Neuron (in vitro differentiated cells): Measurements from ENCODE around the gene CTNNA3.

Source experiments
- H2AFZ ChIP-seq: one replicate; pipeline ENCODE4 v1.6.1; 2013; ENCODE audit warnings: low read depth, mild to moderate bottlenecking, inconsistent platforms, low read length, moderate library complexity
- H3K27me3 ChIP-seq: one replicate; pipeline ENCODE4 v1.6.1; 2013; ENCODE audit warnings: low read length; ENCODE audit not compliant: insufficient read depth
- H3K36me3 ChIP-seq: one replicate; pipeline ENCODE4 v1.6.1; 2013; ENCODE audit warnings: low read length; ENCODE audit not compliant: insufficient read depth
- H3K4me1 ChIP-seq: one replicate; pipeline ENCODE4 v1.6.1; 2013; ENCODE audit warnings: low read length; ENCODE audit not compliant: insufficient read depth
- H3K4me3 ChIP-seq: 2 replicates; pipeline ENCODE4 v1.5.1; 2013; ENCODE audit warnings: mild to moderate bottlenecking, low read length, moderate library complexity
- H3K9me3 ChIP-seq: one replicate; pipeline ENCODE4 v1.6.1; 2013; ENCODE audit warnings: low read length

The CTNNA3 gene

DNA sequence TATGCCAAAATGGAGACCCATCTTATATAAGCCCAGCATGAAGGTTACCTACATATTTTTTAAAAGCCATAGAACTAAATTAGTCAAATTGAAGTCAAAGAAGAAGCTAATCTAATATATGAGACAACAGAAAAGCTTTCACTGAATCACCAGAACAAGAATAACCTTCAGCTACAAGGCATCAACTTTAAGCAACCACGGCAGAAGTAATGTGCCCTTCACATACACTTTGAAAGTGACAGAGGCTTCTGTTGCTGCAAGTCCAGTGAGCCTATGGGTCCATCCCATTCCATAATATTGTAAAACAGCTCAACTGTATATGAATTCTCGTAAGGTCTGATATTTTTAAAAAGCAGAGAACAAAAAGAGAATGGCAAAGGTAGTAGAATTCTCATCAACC is 36.5 kb downstream of the CTNNA3 start:
- H3K27me3 ChIP-seq = no peaks in the 10 kb centered on the region
- H3K36me3 ChIP-seq = no peaks in the 10 kb centered on the region
- peaks cover 2% of the 10 kb centered on the region for H3K4me1 ChIP-seq
- no peaks in the 10 kb centered on the region for H3K9me3 ChIP-seq
- no peak overlapping the region for H3K4me3 ChIP-seq
- H2AFZ ChIP-seq = no peak overlapping the region

DNA sequence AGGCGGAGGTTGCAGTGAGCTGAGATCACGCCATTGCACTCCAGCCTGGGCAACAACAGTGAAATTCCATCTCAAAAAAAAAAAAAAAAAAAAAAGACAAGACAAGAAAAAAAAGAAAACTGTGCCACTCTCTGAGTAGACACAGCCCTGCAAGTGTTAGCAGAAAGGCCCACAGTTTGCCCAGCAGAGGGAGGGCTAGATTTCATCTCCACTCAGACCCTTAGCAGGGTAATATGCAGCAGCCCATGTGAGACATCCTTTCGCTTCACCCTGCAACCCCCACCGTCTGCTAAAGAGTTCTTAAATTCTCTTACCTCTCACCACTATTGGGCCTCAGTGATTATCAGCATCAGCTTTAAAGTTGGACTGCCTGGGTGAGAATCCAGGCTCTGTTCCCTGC is 38.2 kb downstream of the CTNNA3 start:
- Histone ChIP-seq H3K4me3 (no peak overlapping the region), H3K36me3 (no peaks in the 10 kb centered on the region), H3K27me3 (no peaks in the 10 kb centered on the region), H3K4me1 (peaks cover 2% of the 10 kb centered on the region), H2AFZ (no peak overlapping the region), H3K9me3 (no peaks in the 10 kb centered on the region)

DNA sequence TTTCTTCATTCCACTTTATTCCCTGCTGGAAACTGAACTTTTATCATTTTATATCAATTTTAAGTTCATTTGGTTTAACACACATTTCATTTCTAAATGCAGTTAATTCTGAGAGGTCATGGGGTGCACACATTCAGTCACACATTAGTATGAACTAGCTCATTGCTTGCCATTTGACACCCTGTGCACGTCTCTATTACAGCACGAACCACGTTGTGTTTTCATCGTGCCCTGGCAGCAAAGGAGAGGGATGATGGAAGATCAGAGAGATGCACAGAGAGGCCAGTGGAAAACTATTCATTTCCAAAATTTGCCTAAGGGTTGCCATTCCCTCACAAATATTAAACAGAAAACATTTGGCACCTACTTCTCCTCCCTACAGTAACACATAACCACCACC is 45.4 kb downstream of the CTNNA3 start:
- no peaks in the 10 kb centered on the region for H3K27me3 ChIP-seq
- no peak overlapping the region for H2AFZ ChIP-seq
- no peaks in the 10 kb centered on the region for H3K9me3 ChIP-seq
- H3K4me3 ChIP-seq = no peak overlapping the region
- no peaks in the 10 kb centered on the region for H3K36me3 ChIP-seq
- H3K4me1 ChIP-seq = no peaks in the 10 kb centered on the region

DNA sequence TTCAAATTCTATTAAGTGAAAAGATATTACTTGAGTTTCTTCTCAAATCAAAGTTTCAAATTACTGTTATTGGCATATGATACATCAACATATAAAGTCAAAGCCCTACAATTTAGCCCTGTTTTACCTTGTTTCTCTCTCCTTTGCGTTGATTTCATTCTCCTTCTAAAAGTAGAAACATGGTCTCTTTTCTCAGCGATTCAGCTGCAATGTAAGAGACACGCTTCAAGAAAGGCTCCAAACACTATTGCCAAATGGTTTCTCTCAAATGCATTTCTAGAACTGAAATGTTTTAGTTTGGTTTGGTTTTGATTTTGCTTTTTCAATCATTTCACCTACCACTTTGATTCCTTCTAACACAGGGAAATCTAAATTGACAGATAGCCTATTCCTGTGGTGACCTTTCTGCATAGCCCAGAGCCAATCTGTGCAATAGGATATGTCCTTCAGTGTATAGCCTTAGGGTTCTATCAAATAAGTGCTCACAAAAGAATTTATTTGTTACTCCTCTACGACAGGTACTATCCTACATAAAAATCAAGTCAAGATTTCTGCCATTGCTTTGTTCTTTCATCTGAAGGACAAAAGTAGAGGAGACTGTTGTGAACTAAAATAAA is 47.3 kb downstream of the CTNNA3 start:
- Histone ChIP-seq H3K4me1 (no peaks in the 10 kb centered on the region), H3K27me3 (no peaks in the 10 kb centered on the region), H3K4me3 (no peak overlapping the region), H3K9me3 (no peaks in the 10 kb centered on the region), H2AFZ (no peak overlapping the region), H3K36me3 (no peaks in the 10 kb centered on the region)

DNA sequence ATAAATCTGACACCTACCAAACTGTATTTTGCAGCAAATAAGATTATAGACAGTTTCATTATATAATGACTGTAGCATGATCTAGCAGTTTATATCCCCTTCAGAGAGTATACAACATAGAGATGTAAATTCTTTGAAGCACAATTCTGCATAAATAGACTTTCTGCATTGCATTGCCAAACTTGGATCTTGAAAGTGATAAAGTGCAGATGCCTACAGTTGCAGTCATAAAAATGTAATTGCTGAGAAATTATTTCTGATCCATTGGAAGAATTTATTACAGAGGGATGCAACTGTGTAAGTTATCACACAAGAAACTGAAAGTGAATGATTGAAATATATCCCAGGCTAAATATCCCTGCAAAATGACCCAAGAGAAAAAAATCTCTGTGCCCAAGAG is 65.1 kb downstream of the CTNNA3 start:
- H3K9me3 ChIP-seq = peaks cover 2% of the 10 kb centered on the region
- H3K27me3 ChIP-seq = no peaks in the 10 kb centered on the region
- no peak overlapping the region for H2AFZ ChIP-seq
- H3K4me1 ChIP-seq = peaks cover 5% of the 10 kb centered on the region
- H3K36me3 ChIP-seq = no peaks in the 10 kb centered on the region
- no peak overlapping the region for H3K4me3 ChIP-seq

DNA sequence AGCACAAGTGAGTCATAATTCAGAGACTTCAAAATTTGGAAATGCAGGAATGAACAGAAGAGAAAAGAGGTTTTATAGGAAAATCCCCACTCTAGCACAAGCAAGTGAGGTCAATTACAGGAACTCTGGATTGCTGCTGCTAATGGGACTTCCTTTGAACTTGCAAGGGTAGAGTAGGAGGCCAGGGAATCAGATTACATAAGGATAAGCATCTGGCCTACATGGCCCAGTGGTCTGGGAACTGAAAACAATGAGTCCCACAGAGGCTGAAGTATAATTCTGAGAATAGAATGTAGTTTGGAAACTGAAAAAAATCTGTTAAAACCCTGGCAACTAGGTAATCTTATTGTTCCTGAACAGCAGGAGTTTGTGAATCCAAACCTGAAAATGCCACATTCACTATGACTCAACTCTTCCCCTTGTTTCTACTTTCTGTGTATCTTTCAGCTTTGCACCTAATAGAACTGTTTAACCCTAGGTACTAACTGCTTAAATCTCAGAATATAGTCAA is 66.5 kb downstream of the CTNNA3 start:
- Histone ChIP-seq H2AFZ (no peak overlapping the region), H3K4me1 (peaks cover 5% of the 10 kb centered on the region), H3K36me3 (no peaks in the 10 kb centered on the region), H3K4me3 (no peak overlapping the region), H3K27me3 (no peaks in the 10 kb centered on the region), H3K9me3 (peaks cover 2% of the 10 kb centered on the region)

DNA sequence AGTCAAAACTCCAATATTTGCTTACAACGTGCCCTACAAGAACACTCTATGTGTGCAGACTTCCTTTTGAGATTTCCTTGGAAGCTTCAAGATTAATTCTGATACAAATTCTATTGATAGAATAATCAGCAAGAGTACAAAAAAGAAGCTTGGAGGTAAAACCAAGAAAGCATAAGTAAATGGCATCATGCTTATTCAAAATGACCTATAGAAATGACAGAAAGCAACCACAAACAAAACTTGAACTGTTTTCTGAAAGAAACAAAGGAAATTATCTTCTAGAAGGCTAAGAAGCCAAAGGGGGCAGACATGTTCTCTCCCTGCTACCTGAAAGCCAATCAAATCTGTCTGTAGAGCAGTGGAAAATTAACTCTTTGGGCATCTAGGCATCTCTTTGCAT is 73.0 kb downstream of the CTNNA3 start:
- Histone ChIP-seq H3K4me1 (no peaks in the 10 kb centered on the region), H3K9me3 (peaks cover 2% of the 10 kb centered on the region), H3K27me3 (no peaks in the 10 kb centered on the region), H3K36me3 (no peaks in the 10 kb centered on the region), H3K4me3 (no peak overlapping the region), H2AFZ (peak overlapping the region; percentile 32)

DNA sequence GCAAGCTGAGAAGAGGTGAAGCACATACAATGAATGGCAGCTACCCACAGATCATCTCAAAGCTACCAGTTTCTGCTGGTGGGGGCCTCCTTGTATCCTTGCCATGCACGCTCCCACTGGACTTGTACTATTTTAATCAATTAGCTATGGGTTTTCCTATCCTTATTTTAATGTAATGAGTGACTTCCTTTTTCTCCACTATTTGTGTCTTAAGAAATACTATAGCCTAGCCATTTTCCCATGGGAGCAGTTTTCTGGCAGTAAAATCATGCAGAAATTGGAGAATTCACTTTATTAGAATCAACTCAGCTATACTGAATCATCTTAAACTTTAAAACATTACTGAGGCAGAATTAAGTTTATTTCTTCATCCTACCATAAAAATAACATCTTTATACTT is 73.5 kb downstream of the CTNNA3 start:
- Histone ChIP-seq H3K27me3 (no peaks in the 10 kb centered on the region), H3K4me1 (no peaks in the 10 kb centered on the region), H3K36me3 (no peaks in the 10 kb centered on the region), H3K9me3 (peaks cover 2% of the 10 kb centered on the region), H3K4me3 (no peak overlapping the region), H2AFZ (no peak overlapping the region)

DNA sequence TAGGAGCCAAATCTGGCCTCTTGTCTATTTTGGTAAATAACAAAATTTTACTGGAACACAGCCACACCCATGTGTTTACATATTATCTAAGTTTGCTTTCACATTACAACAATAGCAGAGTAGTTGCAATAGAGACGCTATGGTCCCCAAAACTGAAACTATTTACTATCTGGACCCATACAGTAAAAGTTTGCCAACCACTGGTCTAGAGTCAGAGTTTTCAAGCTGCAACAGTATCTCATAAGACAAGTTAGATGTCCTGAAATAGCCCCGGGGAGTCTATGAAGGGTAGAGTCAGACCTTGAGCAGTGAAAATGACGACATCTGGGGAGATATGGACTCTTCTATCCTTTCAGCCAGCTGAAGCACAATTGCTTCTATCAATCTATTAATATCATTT is 74.2 kb downstream of the CTNNA3 start:
- H3K36me3 ChIP-seq = no peaks in the 10 kb centered on the region
- no peak overlapping the region for H2AFZ ChIP-seq
- H3K4me1 ChIP-seq = no peaks in the 10 kb centered on the region
- no peaks in the 10 kb centered on the region for H3K9me3 ChIP-seq
- H3K27me3 ChIP-seq = no peaks in the 10 kb centered on the region
- H3K4me3 ChIP-seq = no peak overlapping the region

DNA sequence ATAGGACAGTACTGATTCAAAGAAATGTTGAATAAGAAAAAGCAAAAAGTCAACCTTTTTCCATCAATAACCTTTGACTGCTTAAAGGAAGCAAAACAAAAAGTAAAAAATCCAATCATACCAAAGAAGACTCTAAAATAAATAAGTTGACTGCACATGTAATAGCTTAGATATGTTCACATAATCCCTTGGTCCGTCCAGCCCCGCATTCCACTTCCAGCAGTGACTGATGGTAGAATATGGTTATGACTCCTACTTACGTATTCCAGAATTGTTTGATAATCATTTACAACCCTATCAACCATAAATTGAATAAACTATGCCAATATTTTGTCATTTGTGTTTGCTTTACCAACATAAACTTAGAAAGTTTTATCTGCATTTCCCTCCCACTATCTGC is 77.9 kb downstream of the CTNNA3 start:
- Histone ChIP-seq H3K4me3 (no peak overlapping the region), H3K4me1 (no peaks in the 10 kb centered on the region), H3K36me3 (no peaks in the 10 kb centered on the region), H3K27me3 (no peaks in the 10 kb centered on the region), H3K9me3 (peaks cover 6% of the 10 kb centered on the region), H2AFZ (no peak overlapping the region)

DNA sequence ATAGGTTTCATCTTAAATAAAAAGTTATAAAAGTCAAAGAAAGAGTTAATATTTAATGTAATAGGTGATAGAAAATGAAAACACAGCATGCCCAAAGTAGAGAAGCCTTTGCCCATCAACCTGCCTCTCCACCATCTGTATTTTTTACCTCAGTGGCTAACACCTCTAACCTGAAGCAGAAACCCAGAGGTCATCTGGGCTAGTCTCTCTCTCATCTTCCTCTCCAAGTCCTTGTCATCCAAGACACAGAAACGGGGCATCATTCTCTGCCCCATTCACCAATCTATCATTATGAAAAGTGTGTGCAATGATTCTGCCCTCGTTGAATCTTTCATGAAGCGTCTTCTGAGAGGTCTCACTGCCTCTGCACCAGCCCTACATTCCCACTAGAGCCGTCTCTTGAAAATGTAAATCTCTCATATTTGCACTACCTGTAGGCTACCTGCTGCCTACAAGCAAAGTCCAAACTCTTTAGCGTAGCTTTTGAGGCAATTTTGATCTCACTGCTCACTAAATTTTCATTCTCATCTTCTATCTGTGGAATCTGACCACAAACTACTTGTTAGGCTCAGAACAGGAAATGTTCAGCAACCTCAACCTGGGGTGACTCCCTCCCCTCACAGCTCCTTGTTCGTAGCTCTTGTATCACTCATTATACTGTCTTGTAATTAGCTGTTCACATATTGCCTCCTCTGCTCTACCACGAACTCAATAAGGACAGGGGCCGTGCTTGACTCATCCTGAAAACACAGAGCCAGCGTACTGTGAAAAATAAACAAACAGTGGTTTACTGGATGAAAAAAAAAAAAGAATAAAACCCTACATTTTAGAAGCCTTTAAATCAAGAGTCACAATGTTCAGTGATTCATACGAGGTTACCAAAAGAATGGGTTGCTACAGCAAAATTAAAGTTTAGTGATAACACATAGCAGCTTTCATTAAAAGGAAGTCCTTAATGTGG is 83.1 kb downstream of the CTNNA3 start:
- Histone ChIP-seq H3K4me1 (peaks cover 21% of the 10 kb centered on the region), H3K9me3 (peaks cover 6% of the 10 kb centered on the region), H3K4me3 (no peak overlapping the region), H3K36me3 (no peaks in the 10 kb centered on the region), H2AFZ (no peak overlapping the region), H3K27me3 (no peaks in the 10 kb centered on the region)

DNA sequence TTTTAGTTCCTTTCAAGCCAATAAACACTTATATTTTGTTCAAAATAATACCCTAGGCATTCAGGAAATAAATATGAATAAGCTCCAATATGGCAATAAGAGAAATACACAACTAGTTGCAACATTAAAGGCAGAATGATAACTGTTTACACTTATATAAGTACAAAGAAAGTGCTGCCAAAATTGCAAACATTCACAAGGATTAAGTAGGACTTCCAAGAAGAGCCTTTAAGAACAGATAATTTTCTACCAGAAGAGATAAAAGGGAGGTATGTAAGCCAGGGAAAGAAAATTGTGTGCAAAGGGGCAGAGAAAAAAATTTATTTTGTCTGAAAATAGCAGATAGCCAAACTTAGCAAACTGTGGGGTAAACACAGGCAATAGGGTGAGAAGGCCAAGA is 83.8 kb downstream of the CTNNA3 start:
- H3K27me3 ChIP-seq = no peaks in the 10 kb centered on the region
- no peak overlapping the region for H3K4me3 ChIP-seq
- H3K36me3 ChIP-seq = no peaks in the 10 kb centered on the region
- H3K4me1 ChIP-seq = peaks cover 21% of the 10 kb centered on the region
- H3K9me3 ChIP-seq = peaks cover 6% of the 10 kb centered on the region
- H2AFZ ChIP-seq = peak overlapping the region; percentile 30

DNA sequence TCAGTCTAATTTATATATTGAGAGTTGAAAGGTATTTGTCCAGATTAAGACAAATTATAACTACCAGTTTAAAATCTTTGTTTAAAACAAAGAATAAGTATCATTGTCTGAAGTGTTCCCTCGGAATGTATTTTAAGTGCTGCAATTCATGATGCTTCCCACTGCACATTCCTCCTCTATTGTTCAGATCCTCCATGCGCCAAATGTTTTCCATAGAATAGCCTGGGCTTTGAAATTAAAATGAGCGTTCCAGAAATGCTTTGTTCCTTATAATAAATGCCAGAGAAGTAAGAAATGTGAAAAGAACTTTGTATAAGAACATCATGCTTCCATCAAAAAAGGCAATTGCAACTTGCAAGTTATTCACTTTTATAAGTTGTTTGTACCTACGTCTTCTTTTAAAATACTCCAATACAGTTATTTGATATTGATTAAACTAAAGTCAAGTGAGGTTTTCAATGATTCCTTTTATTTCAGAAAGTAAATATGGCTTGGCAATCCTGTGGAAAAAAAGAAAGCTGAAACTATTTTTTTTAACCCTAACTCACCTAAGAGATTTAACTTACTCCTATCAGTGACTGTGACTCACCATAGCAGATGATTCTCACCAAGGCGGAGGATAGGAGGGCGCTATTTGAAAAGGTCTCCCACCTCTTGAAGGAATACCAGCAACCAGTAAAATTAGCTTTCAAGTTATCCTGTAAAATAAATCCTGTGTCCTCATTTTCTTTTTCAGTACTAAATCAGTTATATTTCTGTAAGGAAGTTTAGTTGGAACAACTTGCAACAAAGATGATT is 85.8 kb downstream of the CTNNA3 start:
- peaks cover 21% of the 10 kb centered on the region for H3K4me1 ChIP-seq
- no peaks in the 10 kb centered on the region for H3K27me3 ChIP-seq
- no peaks in the 10 kb centered on the region for H3K36me3 ChIP-seq
- H2AFZ ChIP-seq = peak overlapping the region; percentile 68
- peaks cover 6% of the 10 kb centered on the region for H3K9me3 ChIP-seq
- no peak overlapping the region for H3K4me3 ChIP-seq
